A549 (cell line): Measurements from ENCODE around the gene LILRA5.
"Not testable (repeated sequence)": the region's sequence is repeated elsewhere in the genome, so short reads cannot be mapped to it uniquely, and the experiment has no call there.

Source experiments
- EHMT2 ChIP-seq: fragments of 200-600 bp; sonication (generic); IDR thresholded peaks from 2 replicates; pipeline ENCODE4 v1.6.1; 2016; ENCODE audit warnings: antibody characterized with exemption, low read depth, mild to moderate bottlenecking, moderate library complexity
- ESRRA ChIP-seq: fragments of 150-350 bp; IDR thresholded peaks from 2 replicates; pipeline ENCODE4 v1.6.1; 2014; ENCODE audit warnings: mild to moderate bottlenecking, low read length, borderline replicate concordance
- JUN ChIP-seq, 2 experiments: fragments of >200 bp; sonication (Bioruptor Twin); formaldehyde crosslinking; IDR thresholded peaks; 2 replicates in 1 of 2; 3 replicates in 1 of 2; pipeline ENCODE4 v1.6.1; 2016 to 2017
- JUNB ChIP-seq: fragments of >200 bp; sonication (Bioruptor Twin); formaldehyde crosslinking; IDR thresholded peaks from 2 replicates; pipeline ENCODE4 v1.6.1; 2016
- KDM5A ChIP-seq: fragments of 200-600 bp; sonication (generic); IDR thresholded peaks from 2 replicates; pipeline ENCODE4 v1.6.1; 2016; ENCODE audit warnings: antibody characterized with exemption, mild to moderate bottlenecking
- POLR2A ChIP-seq: IDR thresholded peaks from 2 replicates; pipeline ENCODE4 v1.6.1; 2012; ENCODE audit warnings: mild to moderate bottlenecking, low read length
- RFX5 ChIP-seq: fragments of 450-650 bp; IDR thresholded peaks from 2 replicates; pipeline ENCODE4 v1.7.1; 2014; ENCODE audit warnings: antibody characterized with exemption, mild to moderate bottlenecking, moderate library complexity
- TP53 ChIP-seq: fragments of 250-450 bp; sonication (Bioruptor Pico); IDR thresholded peaks from 2 replicates; pipeline ENCODE4 v1.5.0; 2021; ENCODE audit warnings: mild to moderate bottlenecking, moderate library complexity
- ZNF302 ChIP-seq: fragments of 250-450 bp; sonication (Bioruptor Pico); IDR thresholded peaks from 2 replicates; pipeline ENCODE4 v1.9.0; 2021; ENCODE audit warnings: inconsistent platforms, mild to moderate bottlenecking, moderate library complexity
- TF ChIP-seq, protein P1 (sequence below): fragments of 150-350 bp; IDR thresholded peaks from 2 replicates; pipeline ENCODE4 v1.6.1; 2014; ENCODE audit warnings: low read depth, mild to moderate bottlenecking, low read length
- TF ChIP-seq, protein P2 (sequence below): fragments of >200 bp; sonication (Bioruptor Twin); formaldehyde crosslinking; IDR thresholded peaks from 3 replicates; pipeline ENCODE4 v1.5.1; 2016
- TF ChIP-seq, protein P3 (sequence below): IDR thresholded peaks from 2 replicates; pipeline ENCODE4 v1.6.1; 2012

DNA sequence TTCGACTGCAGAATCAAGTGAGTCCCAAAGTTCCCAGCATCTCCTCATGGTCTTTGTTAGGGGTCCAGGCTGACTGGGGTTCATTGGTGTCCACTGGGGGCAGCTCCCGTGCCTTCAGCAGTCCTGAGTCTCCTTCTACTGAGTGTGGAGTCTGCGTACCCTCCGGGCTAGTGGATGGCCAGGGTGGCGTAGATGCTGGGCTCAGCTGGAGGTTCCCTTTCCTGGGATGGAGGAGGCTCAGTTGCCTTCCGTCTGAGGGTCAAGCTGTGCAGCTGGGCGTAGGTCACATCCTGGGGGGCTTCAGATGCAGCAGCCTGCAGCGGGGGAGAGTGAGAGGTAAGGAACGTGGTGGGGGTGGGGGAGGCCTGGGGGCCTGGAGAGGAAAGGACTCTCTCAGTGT, 38.5 kb downstream of the LILRA5 start:
- TF ChIP-seq POLR2A; JUN (IDR thresholded peaks at IDR 0.05); KDM5A; ESRRA; ZNF302 (CRISPR knock-in tag); RFX5; JUNB; TP53 (CRISPR knock-in tag); EHMT2: not testable (repeated sequence)
- TF ChIP-seq, protein P1, sequence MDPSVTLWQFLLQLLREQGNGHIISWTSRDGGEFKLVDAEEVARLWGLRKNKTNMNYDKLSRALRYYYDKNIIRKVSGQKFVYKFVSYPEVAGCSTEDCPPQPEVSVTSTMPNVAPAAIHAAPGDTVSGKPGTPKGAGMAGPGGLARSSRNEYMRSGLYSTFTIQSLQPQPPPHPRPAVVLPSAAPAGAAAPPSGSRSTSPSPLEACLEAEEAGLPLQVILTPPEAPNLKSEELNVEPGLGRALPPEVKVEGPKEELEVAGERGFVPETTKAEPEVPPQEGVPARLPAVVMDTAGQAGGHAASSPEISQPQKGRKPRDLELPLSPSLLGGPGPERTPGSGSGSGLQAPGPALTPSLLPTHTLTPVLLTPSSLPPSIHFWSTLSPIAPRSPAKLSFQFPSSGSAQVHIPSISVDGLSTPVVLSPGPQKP = not testable (repeated sequence)
- TF ChIP-seq, protein P2, sequence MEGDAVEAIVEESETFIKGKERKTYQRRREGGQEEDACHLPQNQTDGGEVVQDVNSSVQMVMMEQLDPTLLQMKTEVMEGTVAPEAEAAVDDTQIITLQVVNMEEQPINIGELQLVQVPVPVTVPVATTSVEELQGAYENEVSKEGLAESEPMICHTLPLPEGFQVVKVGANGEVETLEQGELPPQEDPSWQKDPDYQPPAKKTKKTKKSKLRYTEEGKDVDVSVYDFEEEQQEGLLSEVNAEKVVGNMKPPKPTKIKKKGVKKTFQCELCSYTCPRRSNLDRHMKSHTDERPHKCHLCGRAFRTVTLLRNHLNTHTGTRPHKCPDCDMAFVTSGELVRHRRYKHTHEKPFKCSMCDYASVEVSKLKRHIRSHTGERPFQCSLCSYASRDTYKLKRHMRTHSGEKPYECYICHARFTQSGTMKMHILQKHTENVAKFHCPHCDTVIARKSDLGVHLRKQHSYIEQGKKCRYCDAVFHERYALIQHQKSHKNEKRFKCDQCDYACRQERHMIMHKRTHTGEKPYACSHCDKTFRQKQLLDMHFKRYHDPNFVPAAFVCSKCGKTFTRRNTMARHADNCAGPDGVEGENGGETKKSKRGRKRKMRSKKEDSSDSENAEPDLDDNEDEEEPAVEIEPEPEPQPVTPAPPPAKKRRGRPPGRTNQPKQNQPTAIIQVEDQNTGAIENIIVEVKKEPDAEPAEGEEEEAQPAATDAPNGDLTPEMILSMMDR = not testable (repeated sequence)
- TF ChIP-seq, protein P3, sequence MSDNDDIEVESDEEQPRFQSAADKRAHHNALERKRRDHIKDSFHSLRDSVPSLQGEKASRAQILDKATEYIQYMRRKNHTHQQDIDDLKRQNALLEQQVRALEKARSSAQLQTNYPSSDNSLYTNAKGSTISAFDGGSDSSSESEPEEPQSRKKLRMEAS = not testable (repeated sequence)
